ENCODE measurements around the gene DYNLRB1.

Gene DYNLRB1

DNA sequence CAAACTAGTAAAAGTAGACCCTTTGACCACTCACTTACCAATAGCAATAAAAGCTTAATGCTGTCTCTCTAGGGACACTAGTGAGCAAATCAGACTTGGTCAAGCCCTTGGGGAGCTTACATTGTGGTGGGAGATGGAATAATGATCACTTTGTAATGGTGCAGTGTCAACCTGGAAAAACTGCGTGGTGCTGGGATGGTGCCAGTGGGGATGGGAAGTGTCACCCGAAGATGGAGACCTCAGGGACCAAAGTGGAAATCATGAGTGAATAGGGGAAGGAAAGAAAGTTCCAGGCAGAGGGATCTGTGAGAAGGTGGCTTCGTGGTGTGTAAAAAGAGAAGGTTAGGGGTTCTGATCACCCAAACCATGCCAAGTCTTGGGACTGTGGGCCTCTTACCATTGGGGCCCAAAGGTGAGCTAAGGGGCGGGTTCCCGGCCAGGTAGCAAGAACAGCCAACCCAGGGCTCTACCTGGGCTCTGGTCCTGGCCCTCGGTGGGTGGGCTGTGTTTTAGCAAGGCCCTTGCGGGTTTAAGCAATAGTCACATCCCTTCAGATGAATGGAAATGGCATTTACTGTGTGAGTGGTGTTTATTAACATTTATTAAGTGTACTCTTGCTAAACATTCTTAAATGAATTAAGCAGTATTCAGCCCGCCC is 15.5 kb downstream of the DYNLRB1 start:
- TF ChIP-seq FOXP2 (optimal IDR thresholded peaks at IDR 0.05; ENCODE audit: borderline replicate concordance, extremely low read depth, extremely low read length, insufficient read depth) (no peak), TAF1 (IDR thresholded peaks at IDR 0.05; ENCODE audit: borderline replicate concordance, insufficient read depth, low read length) (no peak), POLR2AphosphoS5 (IDR thresholded peaks at IDR 0.05; ENCODE audit: low read depth, low read length) (no peak), SIN3A (IDR thresholded peaks at IDR 0.05; ENCODE audit: borderline replicate concordance, insufficient read depth, low read length) (no peak)
- TF ChIP-seq, protein P1, sequence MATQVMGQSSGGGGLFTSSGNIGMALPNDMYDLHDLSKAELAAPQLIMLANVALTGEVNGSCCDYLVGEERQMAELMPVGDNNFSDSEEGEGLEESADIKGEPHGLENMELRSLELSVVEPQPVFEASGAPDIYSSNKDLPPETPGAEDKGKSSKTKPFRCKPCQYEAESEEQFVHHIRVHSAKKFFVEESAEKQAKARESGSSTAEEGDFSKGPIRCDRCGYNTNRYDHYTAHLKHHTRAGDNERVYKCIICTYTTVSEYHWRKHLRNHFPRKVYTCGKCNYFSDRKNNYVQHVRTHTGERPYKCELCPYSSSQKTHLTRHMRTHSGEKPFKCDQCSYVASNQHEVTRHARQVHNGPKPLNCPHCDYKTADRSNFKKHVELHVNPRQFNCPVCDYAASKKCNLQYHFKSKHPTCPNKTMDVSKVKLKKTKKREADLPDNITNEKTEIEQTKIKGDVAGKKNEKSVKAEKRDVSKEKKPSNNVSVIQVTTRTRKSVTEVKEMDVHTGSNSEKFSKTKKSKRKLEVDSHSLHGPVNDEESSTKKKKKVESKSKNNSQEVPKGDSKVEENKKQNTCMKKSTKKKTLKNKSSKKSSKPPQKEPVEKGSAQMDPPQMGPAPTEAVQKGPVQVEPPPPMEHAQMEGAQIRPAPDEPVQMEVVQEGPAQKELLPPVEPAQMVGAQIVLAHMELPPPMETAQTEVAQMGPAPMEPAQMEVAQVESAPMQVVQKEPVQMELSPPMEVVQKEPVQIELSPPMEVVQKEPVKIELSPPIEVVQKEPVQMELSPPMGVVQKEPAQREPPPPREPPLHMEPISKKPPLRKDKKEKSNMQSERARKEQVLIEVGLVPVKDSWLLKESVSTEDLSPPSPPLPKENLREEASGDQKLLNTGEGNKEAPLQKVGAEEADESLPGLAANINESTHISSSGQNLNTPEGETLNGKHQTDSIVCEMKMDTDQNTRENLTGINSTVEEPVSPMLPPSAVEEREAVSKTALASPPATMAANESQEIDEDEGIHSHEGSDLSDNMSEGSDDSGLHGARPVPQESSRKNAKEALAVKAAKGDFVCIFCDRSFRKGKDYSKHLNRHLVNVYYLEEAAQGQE (IDR thresholded peaks at IDR 0.05; ENCODE audit: insufficient read depth in 1 of 2, low read depth in 2 of 2, low read length in 2 of 2): no peak

DNA sequence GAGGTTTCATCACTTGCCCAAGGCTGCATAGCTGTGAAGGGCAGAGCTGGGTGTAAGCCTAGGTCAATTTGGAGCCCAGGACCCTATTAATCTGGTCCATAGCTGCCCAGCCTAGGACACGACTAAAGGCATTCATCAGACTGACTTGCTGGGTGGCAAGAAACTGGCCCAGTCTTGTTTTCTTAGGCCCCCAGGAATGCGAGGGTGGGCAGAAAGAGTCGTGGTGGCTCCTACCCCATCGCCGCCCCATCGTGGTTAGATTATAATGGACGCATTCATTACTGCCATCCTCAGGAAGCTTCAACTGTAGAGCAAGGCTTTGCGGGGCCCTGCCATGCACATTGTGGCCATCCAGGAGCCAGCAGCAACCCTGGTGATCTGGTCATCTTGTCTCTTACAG is 16.1 kb downstream of the DYNLRB1 start:
- TF ChIP-seq POLR2AphosphoS5 (IDR thresholded peaks at IDR 0.05; ENCODE audit: low read depth, low read length) (no peak), FOXP2 (optimal IDR thresholded peaks at IDR 0.05; ENCODE audit: borderline replicate concordance, extremely low read depth, extremely low read length, insufficient read depth) (no peak), SIN3A (IDR thresholded peaks at IDR 0.05; ENCODE audit: borderline replicate concordance, insufficient read depth, low read length) (no peak), TAF1 (IDR thresholded peaks at IDR 0.05; ENCODE audit: borderline replicate concordance, insufficient read depth, low read length) (no peak)
- TF ChIP-seq, protein P1 (IDR thresholded peaks at IDR 0.05; ENCODE audit: insufficient read depth in 1 of 2, low read depth in 2 of 2, low read length in 2 of 2): no peak

DNA sequence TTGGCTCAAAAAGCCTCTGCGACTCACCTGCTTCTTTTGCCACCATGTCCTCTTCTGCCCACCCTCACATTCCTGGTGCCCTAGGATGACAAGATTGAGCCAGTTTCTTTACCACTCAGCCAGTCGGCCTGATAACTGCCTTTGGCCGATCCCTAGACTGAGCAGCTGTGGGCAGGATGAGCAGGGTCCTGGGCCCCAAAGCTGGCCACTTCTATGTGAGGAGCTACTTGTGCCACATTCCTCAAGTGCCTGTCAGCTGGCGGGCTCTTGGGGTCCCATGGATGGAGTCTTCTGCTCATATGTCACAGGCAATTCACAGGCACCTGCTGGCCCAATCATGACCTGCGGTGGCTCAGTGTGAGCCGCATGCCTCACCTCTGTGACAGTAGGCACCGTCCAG is 16.5 kb downstream of the DYNLRB1 start:
- no peak for TF ChIP-seq FOXP2 (optimal IDR thresholded peaks at IDR 0.05; ENCODE audit: borderline replicate concordance, extremely low read depth, extremely low read length, insufficient read depth)
- TF ChIP-seq SIN3A (IDR thresholded peaks at IDR 0.05; ENCODE audit: borderline replicate concordance, insufficient read depth, low read length): no peak

DNA sequence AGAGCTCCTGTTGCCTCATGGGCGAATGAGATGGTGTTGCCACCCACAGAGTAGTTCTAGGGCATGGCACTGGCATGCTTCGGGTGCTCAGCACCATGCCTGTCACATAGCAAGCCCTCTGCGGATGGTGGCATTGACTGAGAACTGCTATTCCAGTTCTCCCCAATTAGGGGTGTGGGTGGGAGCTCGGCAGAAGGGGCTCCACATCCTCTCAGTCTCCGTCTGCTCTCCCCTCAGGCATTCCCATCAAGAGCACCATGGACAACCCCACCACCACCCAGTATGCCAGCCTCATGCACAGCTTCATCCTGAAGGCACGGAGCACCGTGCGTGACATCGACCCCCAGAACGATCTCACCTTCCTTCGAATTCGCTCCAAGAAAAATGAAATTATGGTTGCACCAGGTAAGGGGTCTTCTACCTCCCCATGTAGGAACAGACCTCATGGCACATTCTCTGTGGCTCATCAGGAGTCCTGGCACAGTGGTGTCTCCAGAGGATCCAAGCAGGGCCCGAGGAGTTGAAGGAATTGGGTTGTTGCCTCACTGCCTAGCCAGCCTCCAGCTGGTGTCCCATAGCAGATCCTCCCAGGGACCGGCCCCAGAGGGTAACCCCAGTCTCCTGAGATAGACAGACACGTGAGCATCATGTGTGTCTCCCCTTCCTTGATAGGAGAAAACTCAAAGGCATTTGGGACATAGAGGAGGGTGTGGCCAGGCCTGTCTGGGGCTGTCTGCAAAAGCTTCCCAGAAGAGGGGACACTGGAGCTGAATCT is 18.4 kb downstream of the DYNLRB1 start:
- TF ChIP-seq SIN3A (IDR thresholded peaks at IDR 0.05; ENCODE audit: borderline replicate concordance, insufficient read depth, low read length) (no peak), POLR2AphosphoS5 (IDR thresholded peaks at IDR 0.05; ENCODE audit: low read depth, low read length) (no peak), FOXP2 (optimal IDR thresholded peaks at IDR 0.05; ENCODE audit: borderline replicate concordance, extremely low read depth, extremely low read length, insufficient read depth) (no peak), TAF1 (IDR thresholded peaks at IDR 0.05; ENCODE audit: borderline replicate concordance, insufficient read depth, low read length) (no peak)
- TF ChIP-seq, protein P1 (IDR thresholded peaks at IDR 0.05; ENCODE audit: insufficient read depth in 1 of 2, low read depth in 2 of 2, low read length in 2 of 2): no peak

DNA sequence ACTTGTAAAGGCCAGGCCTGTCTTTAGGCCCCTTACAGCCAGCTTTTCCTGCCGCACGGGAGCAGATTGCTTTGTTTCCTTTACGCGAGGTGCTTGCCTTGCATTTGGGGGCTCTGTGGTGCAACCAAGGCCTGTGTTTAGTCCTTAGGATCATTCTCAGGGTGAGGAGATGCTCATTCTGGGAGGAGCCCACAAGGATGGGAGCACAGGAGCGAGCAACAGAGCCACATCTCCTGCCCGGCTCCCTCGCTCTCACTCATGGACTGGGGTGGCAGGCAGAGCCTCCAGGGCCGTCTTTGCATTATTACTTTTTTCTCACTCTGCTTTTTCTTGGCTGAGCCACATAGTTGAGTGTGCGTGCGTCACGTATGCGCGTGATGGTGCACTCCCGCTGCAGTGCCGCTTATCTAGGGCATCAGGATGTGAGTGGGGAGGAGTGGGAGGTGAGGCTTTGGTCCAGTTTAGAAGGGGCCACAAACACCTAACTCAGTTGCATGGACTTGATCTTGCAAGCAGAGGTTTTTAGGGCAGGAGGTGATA is 19.1 kb downstream of the DYNLRB1 start:
- TF ChIP-seq FOXP2 (optimal IDR thresholded peaks at IDR 0.05; ENCODE audit: borderline replicate concordance, extremely low read depth, extremely low read length, insufficient read depth) (no peak), TAF1 (IDR thresholded peaks at IDR 0.05; ENCODE audit: borderline replicate concordance, insufficient read depth, low read length) (no peak), POLR2AphosphoS5 (IDR thresholded peaks at IDR 0.05; ENCODE audit: low read depth, low read length) (no peak), SIN3A (IDR thresholded peaks at IDR 0.05; ENCODE audit: borderline replicate concordance, insufficient read depth, low read length) (no peak)
- TF ChIP-seq, protein P1 (IDR thresholded peaks at IDR 0.05; ENCODE audit: insufficient read depth in 1 of 2, low read depth in 2 of 2, low read length in 2 of 2): no peak
